Chondrocyte (in vitro differentiated cells): ENCODE measurements around the gene RYR2. TPM values are rescaled to one million over a fixed set of nuclear protein-coding genes. Genes with fewer than 3 reads are reported as not detected.

Source experiments
- DNase-seq: peaks from one replicate; pipeline ENCODE4 v3.0.0; 2021; ENCODE audit warnings: mixed read lengths, low spot score
- H3K27ac Mint-ChIP-seq: one replicate; pipeline ENCODE4 v1.8.0; 2021; ENCODE audit warnings: mild to moderate bottlenecking, moderate library complexity, mixed read lengths; ENCODE audit not compliant: unreplicated experiment
- H3K27me3 Mint-ChIP-seq: 2 replicates; pipeline ENCODE4 v1.8.0; 2021; ENCODE audit warnings: low read depth, mixed read lengths
- H3K36me3 Mint-ChIP-seq: 2 replicates; pipeline ENCODE4 v1.8.0; 2021; ENCODE audit warnings: low read depth, mixed read lengths
- H3K4me1 Mint-ChIP-seq: 2 replicates; pipeline ENCODE4 v1.8.0; 2021; ENCODE audit warnings: low read depth, mild to moderate bottlenecking, mixed read lengths
- H3K4me3 Mint-ChIP-seq: one replicate; pipeline ENCODE4 v1.8.0; 2021; ENCODE audit warnings: mild to moderate bottlenecking, moderate library complexity, mixed read lengths; ENCODE audit not compliant: unreplicated experiment
- H3K9me3 Mint-ChIP-seq: 2 replicates; pipeline ENCODE4 v1.8.0; 2021; ENCODE audit warnings: low read depth, mixed read lengths
- CTCF ChIP-seq: fragments of 200-600 bp; sonication (generic); IDR thresholded peaks from 2 replicates; pipeline ENCODE4 v1.5.0; 2021; ENCODE audit warnings: antibody characterized with exemption, mild to moderate bottlenecking, moderate library complexity
- total RNA-seq: library from RNA; stranded (reverse); gene quantifications from 3 replicates; pipeline ENCODE4 v1.2.1, GENCODE V29; 2021

RYR2 gene
- total RNA-seq, 1 donor from 2014 or later = 0.12 TPM

- Mint-ChIP-seq H3K27me3 (no peaks in the 10 kb centered on the region), H3K36me3 (no peaks in the 10 kb centered on the region), H3K4me3 (no peak overlapping the region), H3K9me3 (peaks cover 5% of the 10 kb centered on the region), H3K4me1 (no peaks in the 10 kb centered on the region), H3K27ac (no peak overlapping the region)
- DNase-seq = no peak
- TF ChIP-seq CTCF = no peak
Observed at GRCh38 chr1:237478082-237478481, 436.1 kb downstream of the RYR2 start.

- no peak for TF ChIP-seq CTCF
- Mint-ChIP-seq H3K4me1 (no peaks in the 10 kb centered on the region), H3K27ac (no peak overlapping the region), H3K27me3 (no peaks in the 10 kb centered on the region), H3K4me3 (no peak overlapping the region), H3K36me3 (no peaks in the 10 kb centered on the region), H3K9me3 (peaks cover 5% of the 10 kb centered on the region)
- no peak for DNase-seq
Observed at GRCh38 chr1:237478842-237479241, 436.9 kb downstream of the RYR2 start.

- no peaks in the 10 kb centered on the region for H3K36me3 Mint-ChIP-seq
- H3K4me1 Mint-ChIP-seq = no peaks in the 10 kb centered on the region
- H3K4me3 Mint-ChIP-seq = no peak overlapping the region
- no peak for DNase-seq
- H3K27me3 Mint-ChIP-seq = no peaks in the 10 kb centered on the region
- no peak overlapping the region for H3K27ac Mint-ChIP-seq
- peaks cover 5% of the 10 kb centered on the region for H3K9me3 Mint-ChIP-seq
- no peak for TF ChIP-seq CTCF
Observed at GRCh38 chr1:237482777-237483176, 440.8 kb downstream of the RYR2 start.

- H3K27ac Mint-ChIP-seq = no peak overlapping the region
- H3K9me3 Mint-ChIP-seq = no peaks in the 10 kb centered on the region
- no peaks in the 10 kb centered on the region for H3K36me3 Mint-ChIP-seq
- no peak for TF ChIP-seq CTCF
- no peak overlapping the region for H3K4me3 Mint-ChIP-seq
- no peak for DNase-seq
- H3K27me3 Mint-ChIP-seq = no peaks in the 10 kb centered on the region
- no peaks in the 10 kb centered on the region for H3K4me1 Mint-ChIP-seq
Observed at GRCh38 chr1:237492359-237492758, 450.4 kb downstream of the RYR2 start.

- Mint-ChIP-seq H3K9me3 (no peaks in the 10 kb centered on the region), H3K4me1 (no peaks in the 10 kb centered on the region), H3K27ac (no peak overlapping the region), H3K4me3 (no peak overlapping the region), H3K36me3 (no peaks in the 10 kb centered on the region), H3K27me3 (peaks cover 5% of the 10 kb centered on the region)
- TF ChIP-seq CTCF = no peak
- no peak for DNase-seq
Observed at GRCh38 chr1:237500566-237500965, 458.6 kb downstream of the RYR2 start.
